NCI-H748 (cell line): Measurements from ENCODE around the gene MXD1.

Experiments used
- DNase-seq: peaks from one replicate; lab custom pipeline; 2025; ENCODE audit not compliant: unreplicated experiment; lab: John Stamatoyannopoulos, UW

Gene MXD1

GRCh38 chr2:69933254-69933828 lies 18.4 kb downstream of the MXD1 start:
- no peak for DNase-seq

- DNase-seq, result no peak
Observed at GRCh38 chr2:69933839-69934613, 19.1 kb downstream of the MXD1 start.

- no peak for DNase-seq
Observed at GRCh38 chr2:69934614-69934908, 19.7 kb downstream of the MXD1 start.

GRCh38 chr2:69935011-69935410 lies 20.1 kb downstream of the MXD1 start:
- DNase-seq, result no peak

GRCh38 chr2:69936906-69937305 lies 22.0 kb downstream of the MXD1 start:
- DNase-seq, result no peak

GRCh38 chr2:69937968-69938367 lies 23.1 kb downstream of the MXD1 start:
- no peak for DNase-seq

GRCh38 chr2:69939722-69940121 lies 24.8 kb downstream of the MXD1 start:
- DNase-seq, result no peak

- no peak for DNase-seq
Observed at GRCh38 chr2:69940691-69941090, 25.8 kb downstream of the MXD1 start.

- DNase-seq, result no peak
Observed at GRCh38 chr2:69943000-69943842, 28.3 kb downstream of the MXD1 start.

GRCh38 chr2:69943843-69944525 lies 29.1 kb downstream of the MXD1 start:
- no peak for DNase-seq

GRCh38 chr2:69944756-69945155 lies 29.8 kb downstream of the MXD1 start:
- no peak for DNase-seq

- DNase-seq, result no peak
Observed at GRCh38 chr2:69945441-69945840, 30.5 kb downstream of the MXD1 start.

GRCh38 chr2:69945941-69946340 lies 31.0 kb downstream of the MXD1 start:
- no peak for DNase-seq

- no peak for DNase-seq
Observed at GRCh38 chr2:69946351-69947324, 31.7 kb downstream of the MXD1 start.

GRCh38 chr2:69947325-69947931 lies 32.5 kb downstream of the MXD1 start:
- no peak for DNase-seq

- no peak for DNase-seq
Observed at GRCh38 chr2:69948032-69948962, 33.4 kb downstream of the MXD1 start.

- DNase-seq, result no peak
Observed at GRCh38 chr2:69948963-69949645, 34.2 kb downstream of the MXD1 start.

GRCh38 chr2:69950241-69950640 lies 35.3 kb downstream of the MXD1 start:
- no peak for DNase-seq
